HG03469 (cell line): ENCODE results near the gene WNT7A.

Source experiments
- ATAC-seq: cut with Tn5 transposase; IDR thresholded peaks from one replicate; pipeline ENCODE4 v1.9.1; 2021; ENCODE audit warnings: mild to moderate bottlenecking, moderate library complexity, moderate number of reproducible peaks; ENCODE audit not compliant: unreplicated experiment

WNT7A gene

GRCh38 chr3:13831386-13831996 lies 48.4 kb downstream of the WNT7A start:
- no peak for ATAC-seq

DNA sequence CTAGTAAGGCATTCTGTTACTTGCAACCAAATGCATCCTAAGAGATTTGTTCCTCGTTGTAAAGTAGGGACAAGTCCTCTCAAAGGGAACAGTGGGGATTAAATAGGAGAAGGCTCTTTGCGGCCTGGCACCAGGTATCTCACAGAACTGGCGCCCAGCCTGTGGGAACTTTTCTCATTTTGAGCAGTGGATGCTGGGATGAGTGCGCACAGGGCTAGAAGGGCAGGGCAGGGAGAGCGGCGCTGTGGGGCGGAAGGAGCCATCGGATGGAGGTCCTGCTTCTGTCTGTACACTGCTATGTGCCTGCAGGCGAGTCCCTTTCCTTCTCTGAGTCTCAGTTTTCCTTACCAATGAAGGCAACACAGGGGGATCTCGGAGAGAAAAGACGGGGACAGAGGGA lies 50.6 kb downstream of the WNT7A start:
- no peak for ATAC-seq

- no peak for ATAC-seq
Observed at GRCh38 chr3:13828501-13829265, 51.2 kb downstream of the WNT7A start.

DNA sequence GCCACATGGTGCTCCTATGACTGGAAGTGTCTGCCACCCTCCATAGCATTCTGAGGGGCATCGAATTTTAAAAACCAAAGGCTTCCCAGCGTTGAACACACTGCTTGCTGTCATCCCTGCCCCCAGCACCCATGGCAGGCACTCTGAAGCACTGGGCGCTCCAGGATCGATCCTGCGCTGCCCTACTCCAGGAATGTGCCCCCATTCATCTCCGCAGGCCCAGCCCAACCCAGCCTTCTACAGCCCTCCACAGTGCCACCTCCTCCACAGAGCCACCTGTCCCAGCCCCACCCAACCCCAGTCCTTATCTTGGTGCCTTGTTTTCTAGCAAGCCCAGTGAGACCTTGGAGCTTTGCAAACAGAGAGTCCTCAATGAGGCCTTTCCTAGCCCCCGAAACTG lies 52.2 kb downstream of the WNT7A start:
- no peak for ATAC-seq

DNA sequence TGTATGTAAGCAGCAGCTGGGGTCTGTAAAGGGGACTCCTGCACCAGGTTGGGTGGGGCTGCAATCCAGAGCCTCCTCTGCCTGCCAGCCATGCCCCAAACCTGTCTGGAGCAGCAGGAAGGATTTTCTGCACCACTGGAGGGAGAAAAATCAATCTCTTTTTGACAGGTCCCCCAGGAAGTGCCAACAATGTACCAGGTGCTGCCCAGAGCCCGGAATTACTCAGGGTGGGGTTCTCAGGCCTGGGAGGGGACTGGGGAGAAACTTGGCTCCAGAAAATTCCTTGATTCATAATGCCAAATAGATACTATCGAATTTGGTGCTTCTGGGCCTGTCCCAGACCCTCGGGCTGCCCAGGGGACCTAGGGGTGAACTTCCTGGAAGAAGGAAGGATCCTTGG lies 52.6 kb downstream of the WNT7A start:
- no peak for ATAC-seq

- ATAC-seq, result no peak
Observed at GRCh38 chr3:13826672-13827071, 53.2 kb downstream of the WNT7A start.

- ATAC-seq, result no peak
Observed at GRCh38 chr3:13825821-13826220, 54.0 kb downstream of the WNT7A start.

- no peak for ATAC-seq
Observed at GRCh38 chr3:13825311-13825579, 54.6 kb downstream of the WNT7A start.

DNA sequence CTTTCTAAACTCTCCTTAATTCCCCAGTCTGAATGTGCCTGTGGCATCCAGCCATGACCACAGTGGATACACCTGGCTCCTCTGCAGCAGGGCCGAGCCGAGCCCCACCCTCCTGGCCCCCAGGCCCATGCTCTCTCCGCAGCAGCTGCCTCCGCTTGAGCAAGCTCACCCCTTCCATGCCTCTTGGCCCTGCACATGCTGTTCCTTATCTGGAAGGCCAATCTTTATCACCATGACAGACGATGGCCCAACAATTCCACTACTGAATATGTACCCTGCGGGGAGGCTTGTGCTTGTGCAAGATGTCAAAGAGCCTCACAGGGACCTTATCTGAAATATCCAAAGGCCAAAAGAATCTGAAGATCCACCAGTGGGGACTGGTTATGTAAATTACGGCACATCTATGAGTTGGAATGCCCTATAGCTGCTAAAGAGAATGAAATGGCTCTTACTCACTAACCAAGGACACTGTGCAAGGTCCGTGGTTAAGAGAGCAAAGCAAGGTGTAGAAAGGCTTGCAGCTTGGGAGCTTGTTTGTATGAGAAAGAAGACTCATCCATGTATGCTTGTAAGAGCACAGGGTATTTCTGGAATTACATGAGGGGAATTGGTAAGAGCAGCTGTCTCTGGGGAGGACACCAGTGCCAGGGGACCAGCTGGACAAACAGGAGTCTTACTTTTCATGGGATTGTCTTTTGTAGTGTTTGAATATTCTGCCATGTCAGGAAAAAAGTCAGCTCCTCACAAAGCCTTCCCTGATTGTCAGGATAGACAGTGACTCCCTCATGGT lies 55.2 kb downstream of the WNT7A start:
- no peak for ATAC-seq

GRCh38 chr3:13823692-13824091 lies 56.2 kb downstream of the WNT7A start:
- ATAC-seq, result no peak

DNA sequence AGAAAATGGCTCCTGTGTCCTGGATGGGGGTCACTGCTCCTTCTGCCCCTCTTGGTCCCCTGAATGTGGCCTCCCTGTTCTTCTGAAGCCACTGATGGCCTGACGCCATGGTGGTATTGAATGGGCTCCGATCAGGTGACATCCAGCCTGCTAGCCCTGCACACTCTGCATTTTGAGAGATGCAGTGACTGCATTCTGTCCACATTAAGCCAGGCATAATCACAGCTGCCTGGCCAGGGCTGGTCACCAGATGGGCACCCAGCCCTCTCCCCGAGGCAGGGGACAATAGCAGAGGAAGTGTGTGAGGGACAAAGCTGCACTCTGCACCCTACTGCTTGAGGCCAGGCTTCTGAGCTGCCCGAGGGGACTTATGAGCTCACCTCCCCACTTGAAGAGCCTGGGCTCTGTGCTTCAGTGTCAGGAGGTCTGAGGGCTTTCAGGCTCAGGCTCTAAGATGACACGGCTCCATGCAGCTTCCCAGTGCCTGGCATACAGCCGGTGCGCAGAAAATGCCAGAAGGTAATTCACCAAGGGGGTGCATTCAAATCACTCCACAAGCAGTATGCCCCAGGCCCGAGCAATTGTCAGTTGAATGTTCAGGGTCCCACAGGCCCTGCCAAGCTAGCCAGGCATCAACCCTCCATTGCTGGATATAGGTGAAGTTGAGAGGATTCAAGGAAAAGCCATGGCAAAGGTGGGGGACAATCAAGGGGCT lies 56.8 kb downstream of the WNT7A start:
- ATAC-seq, result no peak

DNA sequence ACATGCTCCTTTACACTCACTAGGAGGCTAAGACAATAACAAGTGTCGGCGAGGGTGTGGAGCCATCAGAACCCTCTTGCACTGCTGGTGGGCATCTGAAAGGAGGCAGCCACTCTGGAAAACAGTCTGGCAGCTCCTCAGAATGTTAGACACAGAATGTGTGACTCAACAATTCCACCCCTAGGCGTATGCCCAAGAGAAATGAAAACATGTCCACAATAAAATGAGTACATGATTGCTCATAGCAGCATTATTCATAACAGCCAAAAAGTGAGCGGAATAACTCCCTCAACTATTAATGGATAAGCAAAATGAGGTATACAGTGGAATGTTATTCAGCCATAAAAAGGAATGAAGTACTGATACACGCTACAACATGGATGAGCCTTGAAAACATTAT lies 57.8 kb downstream of the WNT7A start:
- no peak for ATAC-seq

- no peak for ATAC-seq
Observed at GRCh38 chr3:13821126-13821525, 58.7 kb downstream of the WNT7A start.

- no peak for ATAC-seq
Observed at GRCh38 chr3:13818919-13819318, 61.0 kb downstream of the WNT7A start.

- ATAC-seq, result no peak
Observed at GRCh38 chr3:13815088-13815683, 64.7 kb downstream of the WNT7A start.

GRCh38 chr3:13812034-13812471 lies 67.8 kb downstream of the WNT7A start:
- no peak for ATAC-seq

- ATAC-seq, result no peak
Observed at GRCh38 chr3:13811614-13812013, 68.3 kb downstream of the WNT7A start.

GRCh38 chr3:13808550-13808949 lies 71.3 kb downstream of the WNT7A start:
- no peak for ATAC-seq

- no peak for ATAC-seq
Observed at GRCh38 chr3:13801361-13802204, 78.3 kb downstream of the WNT7A start.

DNA sequence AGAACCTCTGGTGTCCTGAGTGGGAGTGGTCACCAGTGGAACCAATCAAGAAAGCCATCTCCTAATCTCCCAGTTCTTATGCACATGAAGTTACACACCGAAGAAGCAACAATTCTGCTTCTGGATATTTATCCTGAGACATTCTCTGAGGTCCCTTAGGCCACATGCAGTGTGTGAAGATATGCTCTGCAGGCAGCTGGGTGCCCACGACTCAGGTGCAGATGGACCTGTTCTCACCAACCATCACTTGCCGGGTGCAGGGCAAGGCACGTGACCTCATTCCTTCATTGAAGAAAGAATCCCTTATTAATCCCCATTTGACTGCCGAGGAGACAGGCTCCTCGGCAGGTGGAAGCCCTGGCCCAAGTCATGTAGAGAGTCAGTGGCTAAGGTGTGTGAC lies 79.8 kb downstream of the WNT7A start:
- ATAC-seq, result no peak
